GM19467 (cell line): ENCODE measurements around the gene AFF2.

ENCODE experiments used
- ATAC-seq: cut with Tn5 transposase; IDR thresholded peaks from one replicate; pipeline ENCODE4 v1.9.1; 2021; ENCODE audit warnings: mild to moderate bottlenecking, moderate library complexity; ENCODE audit not compliant: unreplicated experiment

AFF2 gene

GRCh38 chrX:148535639-148536038 lies 35.2 kb downstream of the AFF2 start:
- ATAC-seq: no peak

GRCh38 chrX:148536961-148537360 lies 36.5 kb downstream of the AFF2 start:
- no peak for ATAC-seq

DNA sequence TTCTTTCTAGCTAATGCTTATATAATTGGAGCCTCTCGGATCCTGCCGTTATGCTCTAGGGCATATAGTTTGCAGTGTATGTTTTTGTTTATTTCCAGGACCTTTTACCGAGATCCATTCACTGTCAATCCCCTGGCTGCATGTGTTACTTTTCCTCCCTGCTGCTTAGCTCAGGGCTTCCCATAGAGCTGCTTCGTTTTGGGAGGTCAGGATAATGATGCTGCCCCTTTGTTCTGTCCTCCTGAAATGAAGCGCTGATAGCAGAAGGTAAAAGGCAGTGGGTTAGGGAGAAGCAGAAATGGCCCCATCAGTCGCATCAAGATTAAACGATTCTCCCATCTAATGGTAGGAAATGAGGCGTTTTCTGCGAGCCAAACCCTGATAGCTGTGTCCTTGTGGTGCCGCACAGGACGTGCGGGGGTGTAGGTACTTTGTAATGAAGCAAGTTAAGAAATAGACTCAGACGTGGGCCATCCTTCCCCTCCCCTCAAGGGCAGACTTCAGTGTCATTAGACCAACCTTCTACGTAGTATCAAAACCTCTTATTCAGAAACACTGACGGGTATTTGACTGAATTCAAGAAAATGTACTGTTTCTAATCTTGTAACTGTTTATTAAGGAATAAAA lies 37.3 kb downstream of the AFF2 start:
- no peak for ATAC-seq

DNA sequence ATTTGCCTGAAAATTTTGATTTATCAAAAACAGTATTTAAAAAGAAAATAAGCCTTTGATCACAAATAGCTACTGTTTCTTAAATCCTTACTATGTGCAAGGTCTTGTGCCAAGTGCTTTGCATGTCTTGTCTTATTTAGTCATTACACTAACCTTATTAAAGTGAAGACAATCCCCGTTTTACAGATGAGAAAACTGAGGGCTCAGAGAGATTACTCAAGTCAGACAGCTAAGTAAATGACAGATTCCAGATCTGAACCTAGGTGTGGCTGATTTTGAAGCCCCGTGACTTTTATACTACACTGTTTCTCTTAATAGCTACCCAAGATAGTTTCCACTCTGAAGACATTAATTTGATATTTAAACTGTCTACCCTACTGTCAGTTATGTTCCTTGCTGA lies 38.2 kb downstream of the AFF2 start:
- ATAC-seq: no peak

- ATAC-seq: no peak
Measured at GRCh38 chrX:148540114-148540513, 39.7 kb downstream of the AFF2 start.

GRCh38 chrX:148540671-148541583 lies 40.5 kb downstream of the AFF2 start:
- ATAC-seq: no peak

DNA sequence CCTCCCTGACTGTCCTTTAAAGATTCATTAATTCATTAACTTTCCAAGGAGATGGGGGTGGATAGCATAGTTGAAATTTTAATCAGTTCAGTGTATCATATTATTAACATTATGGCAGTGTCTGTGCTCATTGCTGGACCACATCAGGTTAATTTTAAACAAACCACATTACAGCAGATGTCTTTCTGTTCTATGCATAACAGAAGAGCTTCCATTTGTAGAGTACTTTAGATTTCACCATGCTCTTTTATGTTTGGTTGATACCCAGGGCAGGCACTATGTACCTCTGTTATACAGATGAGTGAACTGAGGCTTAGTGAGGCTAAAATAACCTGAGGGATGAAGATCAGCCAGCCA lies 41.1 kb downstream of the AFF2 start:
- peak; percentile 78 for ATAC-seq

DNA sequence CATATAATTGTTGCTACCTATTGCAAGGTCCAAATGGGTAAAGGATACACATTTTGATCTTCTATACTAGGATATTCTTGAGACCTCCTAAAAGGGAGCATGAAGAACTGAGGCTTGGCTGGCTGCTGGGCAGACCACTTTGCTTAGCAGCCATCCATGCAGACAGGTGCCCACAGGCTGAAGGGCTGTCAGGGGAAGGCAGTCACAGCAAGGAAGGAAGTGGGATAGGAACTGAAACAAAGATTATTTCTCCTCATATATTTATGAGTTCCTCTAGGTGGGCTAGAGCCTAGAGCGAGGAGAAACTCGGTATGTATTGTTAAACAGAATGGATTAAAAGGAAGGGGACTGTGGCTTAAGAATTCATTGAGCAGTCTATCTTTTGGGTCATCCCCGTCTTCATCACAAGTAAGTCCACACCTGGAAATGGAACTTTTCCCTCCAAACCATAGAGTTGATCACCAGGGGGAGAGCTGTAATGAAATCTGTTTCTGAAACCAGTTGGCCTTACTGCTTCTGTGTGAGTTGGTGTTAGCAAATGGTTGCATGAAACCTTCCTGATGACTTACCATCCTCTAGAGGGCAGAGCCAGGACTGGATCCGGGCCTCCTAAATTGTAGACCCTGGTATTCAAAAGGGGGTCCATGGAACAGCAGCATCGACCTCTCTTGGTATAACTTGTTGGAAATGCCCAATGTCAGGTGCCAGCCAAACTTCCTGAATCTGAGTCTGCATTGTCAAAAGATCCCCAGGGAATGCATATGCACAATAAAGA lies 42.3 kb downstream of the AFF2 start:
- ATAC-seq: no peak

DNA sequence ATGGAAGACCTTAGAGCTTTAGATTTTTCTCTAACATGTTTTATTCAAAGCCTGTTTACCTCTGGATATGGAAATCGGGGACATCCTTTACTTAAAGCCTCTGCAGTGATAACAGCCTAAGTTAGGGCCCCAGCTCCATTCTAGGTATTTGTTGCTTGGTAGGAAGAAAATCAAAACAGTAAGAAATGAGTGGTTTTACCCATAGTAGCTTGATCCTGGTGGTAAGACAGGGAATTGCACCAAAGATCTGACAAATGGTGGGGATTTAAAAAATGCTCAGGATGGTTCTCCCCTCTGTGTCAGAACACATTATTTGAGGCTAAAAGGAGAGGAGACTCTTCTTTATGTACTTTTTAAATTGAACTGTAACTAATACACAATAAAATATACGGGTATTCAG lies 52.4 kb downstream of the AFF2 start:
- ATAC-seq: peak; percentile 54

- no peak for ATAC-seq
Measured at GRCh38 chrX:148555101-148555500, 54.7 kb downstream of the AFF2 start.

DNA sequence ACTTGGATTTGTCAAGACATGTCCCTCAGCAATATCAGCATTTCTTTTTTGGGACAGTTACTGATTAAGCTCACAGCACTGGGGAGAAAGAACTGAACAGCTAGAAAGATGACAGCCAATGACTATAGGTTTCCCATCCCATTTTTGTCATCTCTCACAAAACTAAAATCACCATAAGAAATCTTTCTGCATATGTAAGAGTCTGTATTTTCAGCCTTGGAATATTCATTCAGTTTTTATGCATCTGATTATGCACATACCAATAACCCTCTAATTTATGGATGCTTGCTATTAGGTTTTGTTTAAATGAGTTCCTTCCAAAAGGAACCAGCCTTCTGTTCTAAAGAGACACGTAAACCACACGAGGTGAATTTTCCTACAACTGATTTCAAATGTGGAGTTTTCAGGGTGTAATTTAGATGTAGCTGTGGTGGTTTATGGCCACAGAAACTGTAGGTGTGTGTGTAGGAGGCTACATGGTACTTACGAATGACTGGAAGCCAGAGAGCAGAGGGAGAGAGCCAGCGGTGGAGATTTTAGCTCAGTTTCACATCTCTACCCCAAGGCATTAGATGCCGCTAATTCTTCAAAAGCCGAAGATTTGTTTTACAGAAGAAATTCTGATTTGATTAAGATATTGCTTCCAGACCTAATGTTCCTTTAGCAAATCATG lies 55.3 kb downstream of the AFF2 start:
- no peak for ATAC-seq

DNA sequence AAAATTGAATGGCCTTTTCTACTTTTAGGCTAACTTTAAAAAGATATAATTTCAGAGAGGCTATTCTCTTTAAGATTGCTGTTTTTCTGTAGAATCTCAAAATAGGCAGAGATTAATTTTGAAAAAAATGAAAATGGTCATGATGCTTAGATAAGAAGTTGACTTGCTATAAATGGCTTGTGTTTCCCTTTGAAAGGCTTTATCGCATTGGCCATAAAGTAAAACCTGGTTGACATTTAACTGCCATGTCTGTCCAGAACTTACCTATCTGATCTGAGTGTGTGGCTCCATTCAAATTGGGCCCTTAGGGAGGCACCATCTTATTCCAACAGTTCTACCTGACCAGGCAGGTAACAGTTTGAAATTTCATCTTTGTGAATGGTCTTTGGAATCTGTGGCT lies 56.1 kb downstream of the AFF2 start:
- no peak for ATAC-seq

- no peak for ATAC-seq
Measured at GRCh38 chrX:148562846-148563245, 62.4 kb downstream of the AFF2 start.

DNA sequence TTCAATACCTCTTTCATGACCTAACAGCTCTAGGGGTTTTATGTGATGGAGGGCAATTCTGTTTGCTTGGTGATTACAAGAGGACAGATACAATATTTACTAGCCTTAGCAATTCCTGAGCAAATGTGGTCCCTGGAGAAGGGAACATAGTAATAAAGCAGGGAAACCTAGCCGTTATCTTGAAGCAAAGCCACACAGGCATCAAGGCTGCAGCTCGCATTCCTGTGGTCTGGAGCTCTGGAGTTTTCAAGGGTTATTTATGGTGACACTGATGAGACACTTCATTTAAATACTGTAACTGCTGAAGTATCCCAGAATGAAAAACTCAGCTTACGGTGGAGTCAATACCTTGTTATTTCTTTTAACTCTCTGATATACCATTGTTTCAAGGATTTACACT lies 66.8 kb downstream of the AFF2 start:
- no peak for ATAC-seq

- no peak for ATAC-seq
Measured at GRCh38 chrX:148567779-148568178, 67.4 kb downstream of the AFF2 start.

- no peak for ATAC-seq
Measured at GRCh38 chrX:148568763-148569162, 68.3 kb downstream of the AFF2 start.

DNA sequence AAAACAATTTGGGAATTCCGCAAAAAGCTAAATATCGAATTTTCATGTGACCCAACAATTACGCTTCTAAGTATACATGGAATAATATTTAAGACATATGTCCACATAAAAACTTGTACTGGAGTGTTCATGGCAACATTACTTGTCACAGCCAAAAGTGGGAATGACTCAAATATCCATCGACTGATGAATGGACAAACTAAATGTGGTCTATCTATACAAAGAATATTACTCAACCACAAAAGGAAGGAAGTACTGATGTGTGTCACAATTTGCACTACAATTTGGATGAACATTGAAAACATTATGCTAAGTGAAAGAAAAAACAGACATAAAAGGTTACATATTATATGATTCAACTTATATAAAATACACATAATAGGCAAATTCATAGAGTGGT lies 71.9 kb downstream of the AFF2 start:
- ATAC-seq: no peak

DNA sequence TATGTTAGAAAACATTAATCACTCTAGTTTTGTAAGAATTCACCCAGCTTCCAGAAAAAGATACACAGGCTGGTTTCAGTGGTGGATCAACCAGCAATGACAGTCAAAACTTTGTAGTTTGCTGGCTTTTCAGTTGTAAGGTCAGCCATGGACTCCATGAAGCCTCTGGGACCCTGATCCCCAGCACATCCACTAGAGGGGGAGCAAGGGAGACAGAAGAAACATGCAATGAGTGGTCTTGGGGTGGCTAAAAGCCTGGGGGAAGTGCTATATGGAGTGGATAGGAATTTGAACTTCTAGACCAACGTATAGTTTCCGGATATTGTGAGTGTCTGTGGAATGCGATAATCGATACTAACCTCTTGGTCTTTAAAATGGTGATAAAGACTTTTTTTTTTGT lies 72.7 kb downstream of the AFF2 start:
- ATAC-seq: no peak

DNA sequence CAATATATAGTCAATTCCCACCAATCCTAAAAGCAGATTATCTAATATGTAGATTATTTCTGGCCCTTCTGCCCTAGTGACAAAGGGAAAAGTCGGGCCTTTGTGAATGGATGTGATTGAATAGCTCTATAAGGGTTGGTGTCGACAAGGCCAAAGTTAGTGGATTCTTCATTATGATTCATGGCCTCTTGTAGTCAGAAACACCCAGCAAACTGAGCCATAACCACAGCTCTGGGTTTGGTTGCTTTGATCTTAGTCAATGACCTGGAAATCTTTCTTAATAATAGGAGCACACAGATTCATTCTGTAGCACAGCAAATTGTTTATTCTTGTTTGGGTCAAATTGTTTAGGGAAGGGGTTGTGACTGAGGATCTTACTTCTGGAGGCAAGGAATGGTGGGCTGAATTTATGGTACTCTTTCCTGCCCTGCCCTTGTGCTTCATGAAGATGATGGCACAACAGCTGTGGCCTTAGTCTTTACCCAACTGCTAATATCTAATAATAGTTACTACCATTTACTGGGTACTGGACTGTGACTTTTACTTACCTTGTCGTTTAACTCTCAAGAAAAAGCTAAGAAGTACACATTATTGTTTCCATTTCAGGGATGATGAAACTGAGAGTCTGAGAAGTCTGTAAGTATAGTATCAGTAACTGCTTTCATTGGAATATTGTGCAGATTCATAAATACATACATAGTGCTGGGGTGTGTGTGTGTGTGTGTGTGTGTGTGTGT lies 74.0 kb downstream of the AFF2 start:
- ATAC-seq: no peak

GRCh38 chrX:148576396-148576795 lies 76.0 kb downstream of the AFF2 start:
- ATAC-seq: no peak

DNA sequence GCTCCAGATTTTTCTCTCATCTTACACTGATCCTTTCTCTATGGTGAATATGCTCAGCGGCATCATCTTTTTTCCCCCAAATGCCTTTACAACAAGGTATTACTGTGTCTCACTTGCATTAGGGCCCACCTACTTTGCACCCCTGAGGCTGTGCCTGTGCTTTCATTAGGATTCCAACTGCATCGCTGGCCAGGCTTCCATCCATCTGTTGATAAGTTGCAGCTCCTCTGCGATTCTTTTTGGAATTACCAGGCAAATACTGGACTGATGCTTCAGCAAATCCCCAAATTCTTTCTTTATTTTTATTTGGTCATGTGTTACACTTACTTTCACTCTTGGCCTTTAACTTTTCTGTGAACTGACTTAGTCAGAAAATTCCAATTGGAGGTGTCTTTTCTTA lies 77.3 kb downstream of the AFF2 start:
- ATAC-seq: no peak
